ENCODE data around the gene NIPAL1. TPM values are rescaled to one million over a fixed set of nuclear protein-coding genes. Genes with fewer than 3 reads are reported as not detected.
A peak's percentile ranks its signal among the peaks of the same experiment; 100 is the strongest.

Gene NIPAL1
- total and polyA plus RNA-seq, 5 donors from 2014 or later, result 0.15 to 0.74 (median 0.62) TPM; not detected in 1

DNA sequence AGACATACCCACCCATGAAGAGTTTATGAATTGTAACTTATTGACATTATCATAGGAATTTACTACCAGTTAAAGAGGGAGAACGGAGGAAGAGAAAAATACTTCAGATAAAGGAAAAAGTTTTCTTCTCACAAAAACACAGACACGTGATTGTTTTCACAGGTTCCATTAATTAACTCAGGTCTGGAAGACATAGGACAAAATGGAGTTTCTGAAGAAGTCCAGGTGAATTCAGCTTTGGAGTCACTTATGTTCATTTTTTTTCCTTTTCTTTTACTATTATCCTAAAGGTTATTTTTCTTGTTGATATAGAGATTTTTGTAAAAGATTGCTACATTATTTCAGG, 20.5 kb downstream of the NIPAL1 start:
- Histone ChIP-seq H3K27me3 (ENCODE audit: control insufficient read depth, insufficient read depth, low read length) (no peaks in the 10 kb centered on the region), H3K9me3 (ENCODE audit: control insufficient read depth in 2 of 2, low read length in 2 of 2) (no peaks in the 10 kb centered on the region), H3K4me3 (ENCODE audit: low read depth, low read length) (no peak overlapping the region), H3K27ac (ENCODE audit: insufficient read depth, low read length, poor library complexity, severe bottlenecking) (no peak overlapping the region), H3K4me1 (ENCODE audit: control insufficient read depth, insufficient read depth, low read length, poor library complexity, severe bottlenecking) (no peaks in the 10 kb centered on the region), H3K36me3 (ENCODE audit: control insufficient read depth, insufficient read depth, low read length) (no peaks in the 10 kb centered on the region)
- Mint-ChIP-seq H3K27me3 (peaks cover 12% of the 10 kb centered on the region), H3K4me1 (peaks cover 5 to 17% (median 12%) of the 10 kb centered on the region in 4 donors), H3K9me3 (peaks cover 0 to 2% (median 0%) of the 10 kb centered on the region in 7 donors), H3K4me3 (no peak overlapping the region), H3K27ac (no peak overlapping the region), H3K36me3 (no peaks in the 10 kb centered on the region)
- no peak for ATAC-seq (ENCODE audit: low read depth in 2 of 2)
- no peak for DNase-seq

DNA sequence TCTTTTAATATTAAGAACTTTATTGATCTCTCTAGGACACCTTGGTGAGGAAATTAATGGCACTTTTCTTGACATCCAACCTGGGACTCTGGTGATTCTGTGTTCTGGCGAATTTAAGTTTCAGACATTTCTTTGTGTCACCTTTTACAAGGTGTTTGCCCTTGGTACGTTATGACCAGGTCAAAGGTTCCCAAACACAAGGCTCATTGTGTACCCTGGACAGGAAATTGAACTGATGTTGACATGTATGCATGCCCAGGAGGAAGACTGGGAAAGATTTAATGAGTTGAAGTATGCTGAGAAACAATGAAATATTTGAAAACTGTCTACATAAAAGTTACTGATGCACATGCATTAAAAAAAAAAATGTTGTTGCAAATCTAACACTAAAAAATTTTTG, 22.1 kb downstream of the NIPAL1 start:
- Mint-ChIP-seq H3K4me1 (peaks cover 4 to 24% (median 16%) of the 10 kb centered on the region in 4 donors), H3K27ac (no peak overlapping the region), H3K36me3 (no peaks in the 10 kb centered on the region), H3K4me3 (no peak overlapping the region), H3K27me3 (peaks cover 18% of the 10 kb centered on the region), H3K9me3 (peaks cover 0 to 2% (median 0%) of the 10 kb centered on the region in 7 donors)
- DNase-seq (no peak), ATAC-seq (ENCODE audit: low read depth in 2 of 2) (no peak)
- no peaks in the 10 kb centered on the region for H3K36me3 ChIP-seq (ENCODE audit: control insufficient read depth, insufficient read depth, low read length)
- H3K4me3 ChIP-seq (ENCODE audit: low read depth, low read length), result no peak overlapping the region
- peaks cover 4% of the 10 kb centered on the region for H3K27me3 ChIP-seq (ENCODE audit: control insufficient read depth, insufficient read depth, low read length)
- H3K9me3 ChIP-seq (ENCODE audit: control insufficient read depth in 2 of 2, low read length in 2 of 2), result no peaks in the 10 kb centered on the region
- H3K27ac ChIP-seq (ENCODE audit: insufficient read depth, low read length, poor library complexity, severe bottlenecking), result no peak overlapping the region
- no peaks in the 10 kb centered on the region for H3K4me1 ChIP-seq (ENCODE audit: control insufficient read depth, insufficient read depth, low read length, poor library complexity, severe bottlenecking)

DNA sequence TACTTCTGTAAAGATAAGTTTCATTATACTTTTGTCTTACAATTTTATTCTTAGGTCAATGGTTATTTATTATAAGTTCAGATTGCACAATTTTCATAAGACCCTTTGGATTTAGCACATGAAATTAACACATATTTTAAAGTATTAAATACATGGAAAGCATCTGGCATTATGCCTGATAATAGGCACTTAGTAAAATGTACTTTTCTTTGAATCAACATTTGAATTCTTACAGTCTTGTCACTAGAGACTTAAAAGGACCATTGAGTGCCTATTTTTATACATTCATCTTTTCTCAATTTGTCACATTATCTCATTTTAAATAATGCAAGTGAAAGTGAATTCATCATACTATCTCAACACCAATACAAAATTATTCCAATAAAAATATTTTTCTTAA, 23.0 kb downstream of the NIPAL1 start:
- peaks cover 0 to 2% (median 0%) of the 10 kb centered on the region in 7 donors for H3K9me3 Mint-ChIP-seq
- no peaks in the 10 kb centered on the region for H3K36me3 Mint-ChIP-seq
- DNase-seq (no peak), ATAC-seq (ENCODE audit: low read depth in 2 of 2) (no peak)
- H3K9me3 ChIP-seq (ENCODE audit: control insufficient read depth in 2 of 2, low read length in 2 of 2), result no peaks in the 10 kb centered on the region
- H3K36me3 ChIP-seq (ENCODE audit: control insufficient read depth, insufficient read depth, low read length), result no peaks in the 10 kb centered on the region
- no peak overlapping the region for H3K27ac Mint-ChIP-seq
- peaks cover 5% of the 10 kb centered on the region for H3K27me3 ChIP-seq (ENCODE audit: control insufficient read depth, insufficient read depth, low read length)
- H3K27ac ChIP-seq (ENCODE audit: insufficient read depth, low read length, poor library complexity, severe bottlenecking), result no peak overlapping the region
- peaks cover 0 to 23% (median 18%) of the 10 kb centered on the region in 4 donors for H3K4me1 Mint-ChIP-seq
- peaks cover 3% of the 10 kb centered on the region for H3K4me1 ChIP-seq (ENCODE audit: control insufficient read depth, insufficient read depth, low read length, poor library complexity, severe bottlenecking)
- H3K4me3 Mint-ChIP-seq, result no peak overlapping the region
- H3K4me3 ChIP-seq (ENCODE audit: low read depth, low read length), result no peak overlapping the region
- peaks cover 22% of the 10 kb centered on the region for H3K27me3 Mint-ChIP-seq

DNA sequence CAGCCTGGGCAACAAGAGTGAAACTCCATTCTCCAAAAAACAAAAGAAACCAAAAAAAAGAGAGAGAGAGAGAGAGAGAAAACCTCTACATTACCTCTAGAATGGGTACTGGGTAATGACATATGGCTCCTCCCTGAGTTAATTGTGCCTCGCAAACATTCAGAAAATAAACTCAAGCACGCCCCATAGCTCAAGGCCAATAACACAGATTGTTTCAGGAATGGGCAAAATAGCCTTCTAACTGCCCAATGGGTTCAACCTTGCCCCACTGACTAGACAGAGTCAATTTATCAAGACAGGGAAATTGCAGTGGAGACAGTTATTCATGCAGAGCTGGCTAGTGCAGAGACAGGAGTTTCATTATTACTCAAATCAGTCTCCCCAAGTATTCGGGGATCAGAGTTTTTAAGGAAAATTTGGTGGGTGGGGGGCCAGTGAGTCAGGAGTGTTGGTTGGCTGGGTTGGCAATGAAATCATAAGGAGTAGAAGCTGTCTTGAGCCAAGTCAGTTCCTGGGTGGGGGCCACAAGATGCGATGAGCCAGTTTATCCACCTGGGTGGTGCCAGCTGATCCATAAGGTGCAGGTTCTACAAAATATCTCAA, 25.1 kb downstream of the NIPAL1 start:
- H3K4me3 ChIP-seq (ENCODE audit: low read depth, low read length), result no peak overlapping the region
- Mint-ChIP-seq H3K4me1 (peaks cover 0 to 31% (median 17%) of the 10 kb centered on the region in 4 donors), H3K27ac (peak overlapping the region in 1 of 3 donors; percentile 90), H3K9me3 (peaks cover 0 to 2% (median 0%) of the 10 kb centered on the region in 7 donors), H3K4me3 (no peak overlapping the region), H3K27me3 (peaks cover 39% of the 10 kb centered on the region), H3K36me3 (no peaks in the 10 kb centered on the region)
- peaks cover 5% of the 10 kb centered on the region for H3K4me1 ChIP-seq (ENCODE audit: control insufficient read depth, insufficient read depth, low read length, poor library complexity, severe bottlenecking)
- no peaks in the 10 kb centered on the region for H3K36me3 ChIP-seq (ENCODE audit: control insufficient read depth, insufficient read depth, low read length)
- DNase-seq, result no peak
- H3K9me3 ChIP-seq (ENCODE audit: control insufficient read depth in 2 of 2, low read length in 2 of 2), result no peaks in the 10 kb centered on the region
- peaks cover 18% of the 10 kb centered on the region for H3K27me3 ChIP-seq (ENCODE audit: control insufficient read depth, insufficient read depth, low read length)
- no peak overlapping the region for H3K27ac ChIP-seq (ENCODE audit: insufficient read depth, low read length, poor library complexity, severe bottlenecking)
- ATAC-seq (ENCODE audit: low read depth in 2 of 2), result no peak

- peaks cover 19% of the 10 kb centered on the region for H3K4me1 ChIP-seq (ENCODE audit: control insufficient read depth, insufficient read depth, low read length, poor library complexity, severe bottlenecking)
- H3K27me3 Mint-ChIP-seq, result peaks cover 51% of the 10 kb centered on the region
Measured at GRCh38 chr4:48042979-48043461, 26.4 kb downstream of the NIPAL1 start.

DNA sequence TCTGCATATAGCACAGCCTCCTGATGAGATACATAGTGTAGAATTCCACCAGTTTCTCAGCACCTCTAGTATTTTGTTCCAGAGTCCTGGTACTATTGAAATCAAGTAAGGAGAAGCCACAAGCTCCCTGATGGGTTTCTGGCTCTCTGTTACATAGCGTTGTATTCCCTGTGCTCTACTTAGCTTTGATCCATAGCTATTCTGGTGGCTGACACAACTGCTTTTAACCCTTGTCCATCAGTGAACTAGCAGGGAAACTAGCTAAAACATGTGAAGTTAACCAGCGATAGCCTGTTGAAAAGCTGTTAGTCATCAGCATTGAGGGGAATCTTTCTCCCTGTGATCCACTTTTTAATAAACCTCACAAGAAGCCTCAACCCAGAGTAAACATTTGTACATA, 26.9 kb downstream of the NIPAL1 start:
- H3K4me3 Mint-ChIP-seq, result no peak overlapping the region
- peaks cover 20% of the 10 kb centered on the region for H3K27me3 ChIP-seq (ENCODE audit: control insufficient read depth, insufficient read depth, low read length)
- ATAC-seq (ENCODE audit: low read depth in 2 of 2) (no peak), DNase-seq (no peak)
- H3K27me3 Mint-ChIP-seq, result peaks cover 54% of the 10 kb centered on the region
- H3K4me1 Mint-ChIP-seq, result peaks cover 0 to 44% (median 26%) of the 10 kb centered on the region in 4 donors
- no peaks in the 10 kb centered on the region for H3K36me3 ChIP-seq (ENCODE audit: control insufficient read depth, insufficient read depth, low read length)
- H3K36me3 Mint-ChIP-seq, result no peaks in the 10 kb centered on the region
- H3K9me3 ChIP-seq (ENCODE audit: control insufficient read depth in 2 of 2, low read length in 2 of 2), result no peaks in the 10 kb centered on the region
- peaks cover 0 to 2% (median 0%) of the 10 kb centered on the region in 7 donors for H3K9me3 Mint-ChIP-seq
- H3K27ac ChIP-seq (ENCODE audit: insufficient read depth, low read length, poor library complexity, severe bottlenecking), result no peak overlapping the region
- H3K27ac Mint-ChIP-seq, result no peak overlapping the region
- H3K4me1 ChIP-seq (ENCODE audit: control insufficient read depth, insufficient read depth, low read length, poor library complexity, severe bottlenecking), result peaks cover 19% of the 10 kb centered on the region
- no peak overlapping the region for H3K4me3 ChIP-seq (ENCODE audit: low read depth, low read length)

More at GRCh38 chr4:48042979-48043461, 26.4 kb downstream of the NIPAL1 start:
- peaks cover 0 to 2% (median 0%) of the 10 kb centered on the region in 7 donors for H3K9me3 Mint-ChIP-seq
- H3K27ac Mint-ChIP-seq, result no peak overlapping the region
- peaks cover 20% of the 10 kb centered on the region for H3K27me3 ChIP-seq (ENCODE audit: control insufficient read depth, insufficient read depth, low read length)
- no peaks in the 10 kb centered on the region for H3K36me3 ChIP-seq (ENCODE audit: control insufficient read depth, insufficient read depth, low read length)
- no peak overlapping the region for H3K27ac ChIP-seq (ENCODE audit: insufficient read depth, low read length, poor library complexity, severe bottlenecking)
- DNase-seq, result no peak
- no peaks in the 10 kb centered on the region for H3K9me3 ChIP-seq (ENCODE audit: control insufficient read depth in 2 of 2, low read length in 2 of 2)
- H3K4me1 Mint-ChIP-seq, result peaks cover 0 to 41% (median 25%) of the 10 kb centered on the region in 4 donors
- H3K4me3 ChIP-seq (ENCODE audit: low read depth, low read length), result no peak overlapping the region
- no peak overlapping the region for H3K4me3 Mint-ChIP-seq
- no peaks in the 10 kb centered on the region for H3K36me3 Mint-ChIP-seq
- no peak for ATAC-seq (ENCODE audit: low read depth in 2 of 2)

DNA sequence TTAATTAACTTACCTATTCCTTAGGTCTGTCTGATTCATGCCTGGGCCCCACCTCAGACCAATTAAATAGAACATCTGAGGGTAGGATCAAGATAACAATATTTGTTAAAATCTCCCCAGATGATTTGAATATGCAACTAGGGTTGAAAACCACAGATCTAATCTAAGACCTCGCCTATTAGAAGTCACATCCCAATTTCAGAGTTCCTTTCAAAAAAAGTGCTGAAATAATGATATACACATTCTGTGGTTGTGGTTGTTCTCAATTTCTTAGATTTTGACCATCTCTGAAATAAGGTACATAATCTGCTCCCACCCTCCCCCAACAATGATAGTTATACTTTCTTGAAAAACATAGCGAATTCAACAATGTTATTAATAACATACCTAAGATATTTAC, 27.7 kb downstream of the NIPAL1 start:
- Mint-ChIP-seq H3K36me3 (no peaks in the 10 kb centered on the region), H3K27me3 (peaks cover 58% of the 10 kb centered on the region), H3K9me3 (peaks cover 0 to 2% (median 0%) of the 10 kb centered on the region in 7 donors), H3K4me3 (peak overlapping the region in 1 of 4 donors; percentile 17), H3K27ac (no peak overlapping the region), H3K4me1 (peaks cover 0 to 44% (median 26%) of the 10 kb centered on the region in 4 donors)
- Histone ChIP-seq H3K4me3 (ENCODE audit: low read depth, low read length) (no peak overlapping the region), H3K36me3 (ENCODE audit: control insufficient read depth, insufficient read depth, low read length) (no peaks in the 10 kb centered on the region), H3K27ac (ENCODE audit: insufficient read depth, low read length, poor library complexity, severe bottlenecking) (no peak overlapping the region), H3K27me3 (ENCODE audit: control insufficient read depth, insufficient read depth, low read length) (peaks cover 20% of the 10 kb centered on the region), H3K9me3 (ENCODE audit: control insufficient read depth in 2 of 2, low read length in 2 of 2) (no peaks in the 10 kb centered on the region), H3K4me1 (ENCODE audit: control insufficient read depth, insufficient read depth, low read length, poor library complexity, severe bottlenecking) (peaks cover 19% of the 10 kb centered on the region)
- no peak for DNase-seq
- ATAC-seq (ENCODE audit: low read depth in 2 of 2), result no peak

DNA sequence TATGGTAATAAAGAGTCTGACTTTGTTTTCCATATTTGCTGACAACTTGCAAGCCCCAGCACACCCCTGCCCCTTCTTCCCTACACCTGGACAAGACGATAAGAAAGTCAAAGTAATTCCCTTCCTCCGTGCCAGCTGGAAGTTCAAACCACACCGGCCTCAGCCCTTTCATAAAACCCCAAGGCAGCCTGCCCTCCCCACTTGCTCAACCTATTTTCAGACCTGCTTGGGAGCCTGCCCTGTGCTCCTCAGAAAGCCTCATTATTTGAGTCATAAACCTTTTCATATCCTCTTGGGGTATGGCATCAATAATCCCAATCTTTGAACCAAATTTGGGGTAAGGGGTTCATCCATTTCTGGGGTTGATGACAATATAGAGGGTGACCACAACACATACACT, 29.5 kb downstream of the NIPAL1 start:
- ATAC-seq (ENCODE audit: low read depth in 2 of 2), result no peak
- Histone ChIP-seq H3K36me3 (ENCODE audit: control insufficient read depth, insufficient read depth, low read length) (no peaks in the 10 kb centered on the region), H3K9me3 (ENCODE audit: control insufficient read depth in 2 of 2, low read length in 2 of 2) (no peaks in the 10 kb centered on the region), H3K4me1 (ENCODE audit: control insufficient read depth, insufficient read depth, low read length, poor library complexity, severe bottlenecking) (peaks cover 19% of the 10 kb centered on the region), H3K27ac (ENCODE audit: insufficient read depth, low read length, poor library complexity, severe bottlenecking) (no peak overlapping the region), H3K4me3 (ENCODE audit: low read depth, low read length) (no peak overlapping the region), H3K27me3 (ENCODE audit: control insufficient read depth, insufficient read depth, low read length) (peaks cover 20% of the 10 kb centered on the region)
- Mint-ChIP-seq H3K4me1 (peaks cover 0 to 44% (median 29%) of the 10 kb centered on the region in 4 donors), H3K27ac (no peak overlapping the region), H3K9me3 (peaks cover 0 to 4% (median 0%) of the 10 kb centered on the region in 7 donors), H3K36me3 (no peaks in the 10 kb centered on the region), H3K27me3 (peaks cover 58% of the 10 kb centered on the region), H3K4me3 (peak overlapping the region in 1 of 4 donors; percentile 6)
- no peak for DNase-seq

Data from CD4-positive, CD25-positive, alpha-beta regulatory T cell (primary cell).